Fibroblast of lung (primary cell): Measurements from ENCODE around the gene TSPAN2. TPM values are rescaled to one million over a fixed set of nuclear protein-coding genes. Genes with fewer than 3 reads are reported as not detected.

Source experiments
- DNase-seq, 2 donors: peaks; one replicate each; pipeline versions ENCODE4 v3.0.0 to v3.0.0-alpha.2; 2010; ENCODE audit warnings: low read depth in 2 of 2
- H2AFZ ChIP-seq: 2 replicates; pipeline ENCODE4 v1.5.1; 2012; ENCODE audit warnings: low read length, control low read depth, inconsistent platforms
- H3K27ac ChIP-seq: 2 replicates; pipeline ENCODE4 v1.5.1; 2011; ENCODE audit warnings: low read length, control low read depth; ENCODE audit not compliant: insufficient read depth
- H3K27me3 ChIP-seq: 2 replicates; pipeline ENCODE4 v1.5.1; 2011; ENCODE audit warnings: mild to moderate bottlenecking, low read length; ENCODE audit not compliant: control insufficient read depth, insufficient read depth
- H3K36me3 ChIP-seq: 2 replicates; pipeline ENCODE4 v1.5.1; 2011; ENCODE audit warnings: low read length; ENCODE audit not compliant: control insufficient read depth, insufficient read depth
- H3K4me1 ChIP-seq: 2 replicates; pipeline ENCODE4 v1.5.1; 2011; ENCODE audit warnings: low read length; ENCODE audit not compliant: control insufficient read depth, insufficient read depth; ENCODE audit errors: extremely low read depth
- H3K4me2 ChIP-seq: 2 replicates; pipeline ENCODE4 v1.5.1; 2011; ENCODE audit warnings: low read length, control low read depth; ENCODE audit not compliant: insufficient read depth; ENCODE audit errors: extremely low read depth
- H3K4me3 ChIP-seq, 4 experiments: fragments of 200-600 bp in 1 of 4; sonication (generic) in 1 of 4; replicated peaks in 1 of 4; 2 replicates each; pipeline ENCODE4 v1.5.1; 2011 to 2016; ENCODE audit warnings: low read length in 4 of 4, low read depth in 3 of 4, mild to moderate bottlenecking in 3 of 4, control low read depth in 2 of 4, inconsistent platforms in 1 of 4, mixed read lengths in 1 of 4; ENCODE audit not compliant: insufficient read depth in 1 of 4; ENCODE audit errors: control extremely low read depth in 1 of 4
- H3K79me2 ChIP-seq: 2 replicates; pipeline ENCODE4 v1.5.1; 2012; ENCODE audit warnings: mild to moderate bottlenecking, low read length, inconsistent platforms; ENCODE audit not compliant: control insufficient read depth, insufficient read depth
- H3K9ac ChIP-seq: 2 replicates; pipeline ENCODE4 v1.5.1; 2011; ENCODE audit warnings: mild to moderate bottlenecking, low read length, control low read depth; ENCODE audit not compliant: insufficient read depth
- H3K9me3 ChIP-seq: 2 replicates; pipeline ENCODE4 v1.5.1; 2012; ENCODE audit warnings: low read depth, low read length; ENCODE audit not compliant: control insufficient read depth, insufficient read depth
- H4K20me1 ChIP-seq: 2 replicates; pipeline ENCODE4 v1.5.1; 2011; ENCODE audit warnings: low read length; ENCODE audit not compliant: control insufficient read depth, insufficient read depth; ENCODE audit errors: extremely low read depth
- CTCF ChIP-seq, 2 donors: IDR thresholded peaks in 1 of 2; conservative IDR thresholded peaks in 1 of 2; 1 replicate in 1 of 2; 2 replicates in 1 of 2; pipeline ENCODE4 v1.5.1; 2011 to 2012; ENCODE audit warnings: low read length in 2 of 2, control low read depth in 1 of 2, inconsistent platforms in 1 of 2, low read depth in 1 of 2, mild to moderate bottlenecking in 1 of 2
- EZH2 ChIP-seq: IDR thresholded peaks from 2 replicates; pipeline ENCODE4 v1.5.1; 2012; ENCODE audit warnings: low read length, control low read depth, mild to moderate bottlenecking; ENCODE audit errors: missing control alignments
- polyA plus RNA-seq, 2 donors: library from polyadenylated mRNA; depleted of rRNA in 1 of 2; stranded (reverse) in 1 of 2; unstranded in 1 of 2; fragments of >200 nt; gene quantifications; 2 replicates each; pipeline ENCODE4 v1.2.1, GENCODE V29; 2011 to 2012; ENCODE audit warnings: missing spikeins in 1 of 2
- total RNA-seq: library from RNA; depleted of rRNA; stranded (reverse); fragments of >200 nt; gene quantifications from 2 replicates; pipeline ENCODE4 v1.2.1, GENCODE V29; 2014

Gene TSPAN2
- total and polyA plus RNA-seq, 2 donors (not counting 1 experiment from before 2014, with no cell fraction given): 0.08 to 0.66 TPM

GRCh38 chr1:115067161-115067859 lies 22.0 kb downstream of the TSPAN2 start:
- Histone ChIP-seq H3K79me2 (no peaks in the 10 kb centered on the region), H4K20me1 (no peaks in the 10 kb centered on the region), H3K4me3 (no peak overlapping the region), H3K36me3 (no peaks in the 10 kb centered on the region), H3K27ac (no peak overlapping the region), H2AFZ (no peak overlapping the region), H3K9ac (no peak overlapping the region), H3K9me3 (no peaks in the 10 kb centered on the region), H3K4me2 (no peak overlapping the region), H3K27me3 (no peaks in the 10 kb centered on the region), H3K4me1 (no peaks in the 10 kb centered on the region)
- peak in 1 of 2 donors; percentile 93 for DNase-seq
- TF ChIP-seq CTCF (conservative IDR thresholded peaks at IDR 0.05 in 1 of 2, IDR thresholded peaks at IDR 0.05 in 1 of 2; ENCODE audit: low read depth in 1 of 2, low read length in 2 of 2) (no peak), EZH2 (no peak)

GRCh38 chr1:115065021-115065420 lies 24.3 kb downstream of the TSPAN2 start:
- Histone ChIP-seq H3K4me3 (no peak overlapping the region), H3K4me2 (no peak overlapping the region), H3K36me3 (no peaks in the 10 kb centered on the region), H3K27me3 (no peaks in the 10 kb centered on the region), H3K4me1 (no peaks in the 10 kb centered on the region), H4K20me1 (no peaks in the 10 kb centered on the region), H3K9ac (no peak overlapping the region), H3K9me3 (no peaks in the 10 kb centered on the region), H2AFZ (no peak overlapping the region), H3K79me2 (no peaks in the 10 kb centered on the region), H3K27ac (no peak overlapping the region)
- peak in 1 of 2 donors; percentile 76 for DNase-seq
- TF ChIP-seq EZH2: no peak
- no peak for TF ChIP-seq CTCF (conservative IDR thresholded peaks at IDR 0.05 in 1 of 2, IDR thresholded peaks at IDR 0.05 in 1 of 2; ENCODE audit: low read depth in 1 of 2, low read length in 2 of 2)

GRCh38 chr1:115064461-115064860 lies 24.8 kb downstream of the TSPAN2 start:
- no peak for TF ChIP-seq EZH2
- TF ChIP-seq CTCF (conservative IDR thresholded peaks at IDR 0.05 in 1 of 2, IDR thresholded peaks at IDR 0.05 in 1 of 2; ENCODE audit: low read depth in 1 of 2, low read length in 2 of 2): no peak
- H3K4me2 ChIP-seq: no peak overlapping the region
- no peak overlapping the region for H3K27ac ChIP-seq
- H3K79me2 ChIP-seq: no peaks in the 10 kb centered on the region
- H2AFZ ChIP-seq: no peak overlapping the region
- no peak overlapping the region for H3K4me3 ChIP-seq
- no peak for DNase-seq
- H3K9me3 ChIP-seq: no peaks in the 10 kb centered on the region
- H3K9ac ChIP-seq: no peak overlapping the region
- H3K27me3 ChIP-seq: no peaks in the 10 kb centered on the region
- H3K36me3 ChIP-seq: no peaks in the 10 kb centered on the region
- no peaks in the 10 kb centered on the region for H3K4me1 ChIP-seq
- H4K20me1 ChIP-seq: no peaks in the 10 kb centered on the region
